Muscle layer of duodenum (tissue), 2 donors: ENCODE data around the gene CYB5RL.
"Not testable (repeated sequence)": the region's sequence is repeated elsewhere in the genome, so short reads cannot be mapped to it uniquely, and the experiment has no call there.

Experiments used
- H3K27ac ChIP-seq: one replicate; pipeline ENCODE4 v1.7.0; 2013; ENCODE audit warnings: mild to moderate bottlenecking, low read length
- H3K27me3 ChIP-seq: one replicate; pipeline ENCODE4 v1.7.0; 2013; ENCODE audit warnings: low read depth, mild to moderate bottlenecking, control low read depth, low read length
- H3K36me3 ChIP-seq, 2 donors: one replicate each; pipeline ENCODE4 v1.7.0; 2013; ENCODE audit warnings: low read length in 2 of 2, control low read depth in 1 of 2, mild to moderate bottlenecking in 1 of 2; ENCODE audit not compliant: insufficient read depth in 2 of 2, control insufficient read depth in 1 of 2
- H3K4me1 ChIP-seq, 2 donors: one replicate each; pipeline ENCODE4 v1.7.0; 2013; ENCODE audit warnings: low read length in 2 of 2, mild to moderate bottlenecking in 2 of 2, control low read depth in 1 of 2, moderate library complexity in 1 of 2; ENCODE audit not compliant: insufficient read depth in 2 of 2, control insufficient read depth in 1 of 2
- H3K4me3 ChIP-seq, 2 donors: one replicate each; pipeline ENCODE4 v1.7.0; 2013; ENCODE audit warnings: low read length in 2 of 2, low read depth in 1 of 2, mild to moderate bottlenecking in 1 of 2
- H3K9me3 ChIP-seq, 2 donors: one replicate each; pipeline ENCODE4 v1.7.0; 2013; ENCODE audit warnings: low read length in 2 of 2, control low read depth in 1 of 2, mild to moderate bottlenecking in 1 of 2; ENCODE audit not compliant: control insufficient read depth in 1 of 2
- donor health status: healthy.

CYB5RL gene

DNA sequence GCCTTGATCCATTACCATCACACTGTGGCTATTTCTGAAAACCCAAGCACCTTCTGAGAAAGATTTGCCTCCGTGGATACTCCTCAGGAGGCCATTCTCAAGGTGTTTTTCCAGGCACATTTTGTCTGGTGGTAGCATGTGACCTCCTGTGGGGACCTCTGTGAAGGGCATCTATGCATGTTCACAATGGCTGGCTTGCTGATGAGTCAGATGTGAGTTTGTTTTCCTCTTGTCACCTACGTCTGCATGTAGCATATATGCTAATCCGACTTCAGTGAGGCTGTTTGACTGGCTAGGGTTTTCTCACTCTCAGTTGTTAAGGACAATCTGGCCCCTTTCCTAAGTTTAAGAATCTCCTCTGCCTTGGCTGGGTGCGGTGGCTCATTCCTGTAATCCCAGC, 8.1 kb upstream of the CYB5RL start:
- H3K4me1 ChIP-seq, H3K27ac ChIP-seq: not testable (repeated sequence)
- H3K36me3 ChIP-seq: peaks cover 58 to 78% of the 10 kb centered on the region in 2 donors

GRCh38 chr1:54207287-54207686, 7.5 kb upstream of the CYB5RL start:
- no peak overlapping the region for H3K27ac ChIP-seq
- H3K4me1 ChIP-seq: no peaks in the 10 kb centered on the region
- no peaks in the 10 kb centered on the region for H3K9me3 ChIP-seq
- H3K36me3 ChIP-seq: peaks cover 52 to 76% of the 10 kb centered on the region in 2 donors
- no peaks in the 10 kb centered on the region for H3K27me3 ChIP-seq
- H3K4me3 ChIP-seq: no peak overlapping the region

More for the DNA sequence above, 8.1 kb upstream of the CYB5RL start:
- not testable (repeated sequence) for H3K27me3 ChIP-seq, H3K4me3 ChIP-seq, H3K9me3 ChIP-seq

DNA sequence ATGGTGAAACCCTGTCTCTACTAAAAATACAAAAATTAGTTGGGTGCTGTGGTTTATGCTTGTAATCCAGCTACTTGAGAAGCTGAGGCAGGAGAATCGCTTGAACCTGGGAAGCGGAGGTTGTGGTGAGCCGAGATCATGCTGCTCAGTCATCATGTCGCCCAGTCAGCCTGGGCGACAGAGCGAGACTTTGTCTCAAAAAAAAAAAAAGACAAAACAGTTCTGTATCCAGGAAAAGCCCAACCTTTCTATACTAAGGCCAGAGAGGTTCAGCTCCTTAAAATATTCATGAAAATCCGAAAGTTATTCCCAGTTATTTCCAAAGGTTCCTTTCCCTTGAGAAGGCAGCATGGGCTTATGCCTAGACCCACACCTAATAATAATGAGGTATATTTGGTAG, 4.4 kb upstream of the CYB5RL start:
- H3K9me3 ChIP-seq: no peaks in the 10 kb centered on the region
- H3K27ac ChIP-seq: no peak overlapping the region
- peaks cover 30 to 47% of the 10 kb centered on the region in 2 donors for H3K36me3 ChIP-seq
- H3K4me1 ChIP-seq: peaks cover 14 to 18% of the 10 kb centered on the region in 2 donors
- no peaks in the 10 kb centered on the region for H3K27me3 ChIP-seq
- H3K4me3 ChIP-seq: no peak overlapping the region

DNA sequence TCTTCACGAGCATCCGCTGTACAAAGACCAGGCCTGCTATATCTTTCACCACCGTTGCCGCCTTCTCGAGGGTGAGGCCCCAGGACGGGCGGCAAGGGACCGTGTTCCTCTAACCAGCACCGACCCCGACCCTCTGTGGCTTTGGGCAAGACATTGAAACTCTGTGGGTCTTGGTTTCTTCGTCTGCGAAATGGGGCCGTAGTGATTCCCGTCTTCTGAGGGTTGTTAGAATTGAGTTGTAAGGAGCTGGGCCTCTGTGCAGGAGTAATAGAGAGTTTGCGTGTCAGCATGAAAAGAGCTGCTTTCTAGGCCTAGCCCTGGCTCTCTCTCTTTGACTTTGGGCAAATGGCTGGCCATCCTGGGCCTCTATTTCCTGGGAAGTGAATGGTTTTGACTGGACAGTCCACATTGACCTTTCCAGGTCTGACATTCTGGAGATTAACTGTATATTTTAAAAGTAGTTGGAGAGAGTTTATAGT, 728 bp upstream of the CYB5RL start:
- peaks cover 13 to 21% of the 10 kb centered on the region in 2 donors for H3K36me3 ChIP-seq
- H3K27me3 ChIP-seq: no peaks in the 10 kb centered on the region
- H3K9me3 ChIP-seq: no peaks in the 10 kb centered on the region
- peak overlapping the region; percentile 97 to 99 for H3K4me3 ChIP-seq
- peak overlapping the region; percentile 60 for H3K27ac ChIP-seq
- peaks cover 18 to 22% of the 10 kb centered on the region in 2 donors for H3K4me1 ChIP-seq

DNA sequence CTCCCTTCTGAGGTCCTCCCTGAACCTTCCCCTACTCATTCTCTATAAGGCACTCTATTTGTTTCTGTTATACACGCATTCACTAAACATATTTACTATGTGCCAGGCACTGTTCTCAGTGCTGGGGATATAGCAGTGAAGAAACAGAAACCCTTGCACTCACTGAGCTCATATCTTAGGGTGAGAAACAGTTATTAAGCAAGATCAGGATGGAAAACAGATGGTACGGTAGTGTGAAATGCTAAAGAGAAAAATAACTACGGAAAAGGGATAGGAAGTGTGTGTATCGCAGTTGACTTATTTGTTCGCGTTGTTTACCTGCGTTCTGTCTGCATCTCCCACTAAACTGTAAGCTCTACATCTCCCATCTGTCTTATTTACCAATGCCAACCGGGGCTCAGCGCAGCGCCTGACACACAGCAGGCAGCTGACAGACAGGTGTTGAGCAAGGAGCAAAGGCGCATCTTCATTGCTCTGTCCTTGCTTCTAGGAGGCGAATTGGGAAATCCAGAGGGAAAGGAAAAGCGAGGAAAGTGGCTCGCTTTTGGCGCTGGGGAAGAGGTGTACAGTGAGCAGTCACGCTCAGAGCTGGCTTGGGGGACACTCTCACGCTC, 572 bp downstream of the CYB5RL start:
- H3K9me3 ChIP-seq: no peaks in the 10 kb centered on the region
- peaks cover 11 to 21% of the 10 kb centered on the region in 2 donors for H3K36me3 ChIP-seq
- H3K27ac ChIP-seq: peak overlapping the region; percentile 35
- peak overlapping the region; percentile 97 to 99 for H3K4me3 ChIP-seq
- peaks cover 18 to 22% of the 10 kb centered on the region in 2 donors for H3K4me1 ChIP-seq
- no peaks in the 10 kb centered on the region for H3K27me3 ChIP-seq

- no peaks in the 10 kb centered on the region for H3K4me1 ChIP-seq
- H3K27ac ChIP-seq: no peak overlapping the region
- H3K4me3 ChIP-seq: no peak overlapping the region
- H3K9me3 ChIP-seq: no peaks in the 10 kb centered on the region
- H3K27me3 ChIP-seq: no peaks in the 10 kb centered on the region
- peaks cover 31 to 46% of the 10 kb centered on the region in 2 donors for H3K36me3 ChIP-seq
Measured at GRCh38 chr1:54193453-54193852, 6.4 kb downstream of the CYB5RL start.

GRCh38 chr1:54191525-54191924, 8.3 kb downstream of the CYB5RL start:
- no peaks in the 10 kb centered on the region for H3K9me3 ChIP-seq
- no peak overlapping the region for H3K4me3 ChIP-seq
- H3K27me3 ChIP-seq: no peaks in the 10 kb centered on the region
- H3K36me3 ChIP-seq: peaks cover 36 to 58% of the 10 kb centered on the region in 2 donors
- H3K27ac ChIP-seq: no peak overlapping the region
- no peaks in the 10 kb centered on the region for H3K4me1 ChIP-seq

DNA sequence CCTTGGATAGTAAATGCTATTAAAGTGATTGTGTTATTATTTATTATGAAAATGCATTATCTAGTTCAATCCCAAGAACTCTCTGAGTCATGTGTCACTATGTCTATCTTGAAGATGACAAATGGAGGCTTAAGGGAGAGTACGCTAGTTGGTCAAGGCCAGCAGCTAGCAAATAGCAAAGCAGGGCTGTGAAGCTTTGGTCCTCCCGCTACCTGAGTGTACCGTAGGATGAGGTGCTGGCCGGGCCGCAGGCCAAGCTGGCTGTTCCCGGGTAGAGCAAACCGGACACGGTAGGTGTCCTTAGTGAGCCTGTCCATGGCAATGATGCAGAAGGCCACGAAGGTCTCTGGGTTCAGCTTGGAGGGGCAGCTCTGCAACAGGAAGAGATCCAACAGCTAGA, 9.3 kb downstream of the CYB5RL start:
- no peaks in the 10 kb centered on the region for H3K27me3 ChIP-seq
- peaks cover 32 to 54% of the 10 kb centered on the region in 2 donors for H3K36me3 ChIP-seq
- no peak overlapping the region for H3K27ac ChIP-seq
- H3K4me3 ChIP-seq: no peak overlapping the region
- H3K9me3 ChIP-seq: no peaks in the 10 kb centered on the region
- no peaks in the 10 kb centered on the region for H3K4me1 ChIP-seq

DNA sequence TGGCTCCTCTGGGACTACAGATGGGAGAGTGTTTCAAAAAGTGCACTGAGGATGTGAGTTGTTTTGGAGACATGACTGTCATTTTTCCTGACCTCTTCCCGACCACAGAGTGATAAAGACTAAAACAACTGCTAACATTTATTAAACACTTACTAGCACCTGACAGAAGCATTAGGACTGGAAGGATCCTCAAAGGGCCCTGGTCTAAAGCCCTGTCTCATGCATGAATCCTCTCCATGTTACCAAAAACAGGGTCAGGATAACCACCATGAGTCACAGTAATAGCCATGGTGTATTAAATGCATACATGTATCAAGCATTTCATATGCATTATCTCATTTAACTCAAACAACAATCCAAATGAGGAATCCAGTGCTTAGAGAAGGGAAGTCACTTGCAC, 11.5 kb downstream of the CYB5RL start:
- no peaks in the 10 kb centered on the region for H3K27me3 ChIP-seq
- no peak overlapping the region for H3K27ac ChIP-seq
- peaks cover 26 to 39% of the 10 kb centered on the region in 2 donors for H3K36me3 ChIP-seq
- H3K4me1 ChIP-seq: no peaks in the 10 kb centered on the region
- no peak overlapping the region for H3K4me3 ChIP-seq
- H3K9me3 ChIP-seq: no peaks in the 10 kb centered on the region

DNA sequence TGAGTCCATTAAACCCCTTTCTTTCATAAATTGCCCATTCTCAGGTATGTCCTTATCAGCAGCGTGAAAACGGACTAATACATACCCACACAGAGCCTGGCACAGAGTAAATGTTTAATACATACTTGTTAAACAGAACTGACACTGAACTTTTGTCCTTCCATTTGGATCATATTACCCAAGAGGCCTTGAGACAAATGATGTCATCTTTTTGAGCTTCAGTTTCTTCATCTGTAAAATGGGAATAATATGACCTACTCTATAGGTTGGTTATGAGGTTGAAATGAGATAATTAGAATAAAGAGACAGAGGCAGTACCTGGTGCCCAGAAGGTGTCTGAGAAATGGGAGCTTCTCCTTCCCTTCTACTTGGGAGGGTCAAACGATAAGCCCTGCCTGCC, 13.8 kb downstream of the CYB5RL start:
- peaks cover 23 to 34% of the 10 kb centered on the region in 2 donors for H3K36me3 ChIP-seq

DNA sequence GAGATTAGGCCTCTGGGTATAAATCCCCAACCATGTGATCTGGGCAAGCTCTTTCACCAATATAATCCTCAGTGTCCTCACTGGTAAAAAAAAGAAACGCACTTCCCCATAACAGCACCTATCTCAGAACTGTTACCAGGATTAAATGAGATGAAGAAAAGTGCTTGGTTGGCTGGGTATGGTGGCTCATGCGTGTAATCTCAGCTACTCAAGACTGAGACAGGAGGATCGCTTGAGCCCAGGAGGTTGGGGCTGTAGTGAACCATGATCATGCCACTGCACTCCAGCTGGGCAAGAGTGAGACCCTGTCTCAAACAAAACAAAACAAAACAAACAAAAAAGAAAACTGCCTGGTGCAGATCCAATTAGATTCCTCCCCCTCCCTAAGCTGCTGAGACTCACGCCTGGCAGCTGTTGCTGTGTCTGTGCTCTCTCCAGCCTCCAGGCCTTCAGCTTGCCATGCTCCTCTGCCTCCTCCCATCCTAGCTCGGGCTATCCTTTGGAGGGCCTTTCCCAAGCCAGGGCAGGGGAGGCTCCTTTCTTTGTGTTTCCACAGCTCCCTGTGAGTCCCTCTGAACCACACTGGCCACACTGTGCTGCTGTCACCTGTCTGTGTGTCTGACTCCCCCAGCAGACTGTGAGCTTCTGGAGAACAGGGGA, 19.0 kb downstream of the CYB5RL start:
- Histone ChIP-seq H3K9me3 (no peaks in the 10 kb centered on the region), H3K4me3 (no peak overlapping the region)

More for the DNA sequence above, 13.8 kb downstream of the CYB5RL start:
- no peaks in the 10 kb centered on the region for H3K27me3 ChIP-seq
- H3K27ac ChIP-seq: no peak overlapping the region
- no peak overlapping the region for H3K4me3 ChIP-seq
- H3K4me1 ChIP-seq: no peaks in the 10 kb centered on the region
- no peaks in the 10 kb centered on the region for H3K9me3 ChIP-seq

More for the DNA sequence above, 19.0 kb downstream of the CYB5RL start:
- Histone ChIP-seq H3K36me3 (peaks cover 10 to 17% of the 10 kb centered on the region in 2 donors), H3K27ac (no peak overlapping the region), H3K4me1 (no peaks in the 10 kb centered on the region), H3K27me3 (no peaks in the 10 kb centered on the region)
